Epithelial cell of proximal tubule (primary cell): ENCODE results near the gene PORCN. TPM values are rescaled to one million over a fixed set of nuclear protein-coding genes. Genes with fewer than 3 reads are reported as not detected.
A peak's percentile ranks its signal among the peaks of the same experiment; 100 is the strongest.

Experiments
- DNase-seq: peaks from one replicate; pipeline ENCODE4 v3.0.0-alpha.2; 2011; ENCODE audit warnings: low read depth
- H3K4me3 ChIP-seq: 2 replicates; pipeline ENCODE4 v1.5.1; 2011; ENCODE audit warnings: low read depth, mild to moderate bottlenecking, low read length
- total RNA-seq: library from RNA; depleted of rRNA; stranded (reverse); fragments of >200 nt; gene quantifications from 2 replicates; pipeline ENCODE4 v1.2.3, GENCODE V29; 2015
- TF ChIP-seq, protein P1 (sequence below): conservative IDR thresholded peaks from 2 replicates; pipeline ENCODE4 v1.5.1; 2012; ENCODE audit warnings: low read depth, mild to moderate bottlenecking, low read length

PORCN gene
- total RNA-seq, 1 donor from 2014 or later: 6.6 TPM

- no peak for DNase-seq
- no peak overlapping the region for H3K4me3 ChIP-seq
- TF ChIP-seq, protein P1, sequence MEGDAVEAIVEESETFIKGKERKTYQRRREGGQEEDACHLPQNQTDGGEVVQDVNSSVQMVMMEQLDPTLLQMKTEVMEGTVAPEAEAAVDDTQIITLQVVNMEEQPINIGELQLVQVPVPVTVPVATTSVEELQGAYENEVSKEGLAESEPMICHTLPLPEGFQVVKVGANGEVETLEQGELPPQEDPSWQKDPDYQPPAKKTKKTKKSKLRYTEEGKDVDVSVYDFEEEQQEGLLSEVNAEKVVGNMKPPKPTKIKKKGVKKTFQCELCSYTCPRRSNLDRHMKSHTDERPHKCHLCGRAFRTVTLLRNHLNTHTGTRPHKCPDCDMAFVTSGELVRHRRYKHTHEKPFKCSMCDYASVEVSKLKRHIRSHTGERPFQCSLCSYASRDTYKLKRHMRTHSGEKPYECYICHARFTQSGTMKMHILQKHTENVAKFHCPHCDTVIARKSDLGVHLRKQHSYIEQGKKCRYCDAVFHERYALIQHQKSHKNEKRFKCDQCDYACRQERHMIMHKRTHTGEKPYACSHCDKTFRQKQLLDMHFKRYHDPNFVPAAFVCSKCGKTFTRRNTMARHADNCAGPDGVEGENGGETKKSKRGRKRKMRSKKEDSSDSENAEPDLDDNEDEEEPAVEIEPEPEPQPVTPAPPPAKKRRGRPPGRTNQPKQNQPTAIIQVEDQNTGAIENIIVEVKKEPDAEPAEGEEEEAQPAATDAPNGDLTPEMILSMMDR: peak; percentile 45
These were observed 14.9 kb upstream of the PORCN start for GRCh38 chrX:48493890-48494364.

DNA sequence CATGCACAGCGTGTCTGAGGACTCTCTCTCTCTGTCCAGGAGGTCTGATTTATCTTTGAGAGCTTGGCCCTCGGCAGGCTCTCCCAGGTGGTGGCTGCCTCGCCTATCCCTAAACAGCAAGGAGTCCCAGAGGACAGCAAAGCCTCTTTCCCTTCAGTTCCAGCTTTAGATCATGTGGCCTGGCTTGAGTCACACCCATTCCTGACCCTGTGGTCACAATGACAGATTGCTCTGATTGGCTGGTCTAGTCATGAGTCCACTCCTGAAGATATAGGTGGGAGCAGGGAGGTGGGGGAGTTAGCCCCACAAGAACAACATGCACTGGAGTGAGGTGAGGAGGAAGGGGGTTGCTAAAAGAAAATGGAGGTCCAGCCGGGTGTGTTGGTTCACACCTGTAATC lies 12.1 kb upstream of the PORCN start:
- DNase-seq: no peak
- no peak overlapping the region for H3K4me3 ChIP-seq
- TF ChIP-seq, protein P1: no peak

DNA sequence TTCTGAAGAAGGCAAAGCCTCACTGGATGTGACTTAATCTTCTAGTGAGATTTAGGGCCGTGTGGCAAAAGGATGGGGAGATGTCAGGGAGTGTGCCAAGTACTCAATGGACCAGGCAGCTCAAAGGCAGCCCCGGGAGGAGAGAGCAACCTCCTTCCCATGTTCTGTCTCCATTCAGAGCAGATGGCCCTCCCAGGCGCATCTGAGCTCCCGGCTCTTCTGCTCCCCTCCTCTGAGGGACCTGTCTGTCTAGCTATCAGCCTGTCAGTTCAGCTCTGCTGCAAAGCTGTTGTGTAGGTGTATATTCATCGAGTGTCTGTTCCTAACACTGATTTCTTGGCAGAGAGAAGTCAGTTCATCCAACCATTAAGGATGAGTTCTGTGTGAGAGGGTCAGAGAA lies 10.9 kb upstream of the PORCN start:
- TF ChIP-seq, protein P1: no peak
- DNase-seq: no peak
- H3K4me3 ChIP-seq: no peak overlapping the region

- peak; percentile 63 for DNase-seq
- no peak overlapping the region for H3K4me3 ChIP-seq
- TF ChIP-seq, protein P1: no peak
These were observed 10.4 kb upstream of the PORCN start for GRCh38 chrX:48498374-48498809.

- no peak for DNase-seq
- no peak overlapping the region for H3K4me3 ChIP-seq
- TF ChIP-seq, protein P1: no peak
These were observed 4.5 kb upstream of the PORCN start for GRCh38 chrX:48504261-48504660.

- H3K4me3 ChIP-seq: no peak overlapping the region
These were observed 3.3 kb upstream of the PORCN start for GRCh38 chrX:48505481-48505880.

GRCh38 chrX:48507246-48507645 lies 1.5 kb upstream of the PORCN start:
- DNase-seq: no peak
- no peak overlapping the region for H3K4me3 ChIP-seq
- TF ChIP-seq, protein P1: no peak

More at GRCh38 chrX:48505481-48505880, 3.3 kb upstream of the PORCN start:
- TF ChIP-seq, protein P1: no peak
- DNase-seq: peak; percentile 31
